Calu3 (cell line): Measurements from ENCODE around the gene TGFBR3. TPM values are rescaled to one million over a fixed set of nuclear protein-coding genes. Genes with fewer than 3 reads are reported as not detected.

Experiments used
- BruUV-seq: library from RNA; stranded (reverse); fragments of 400-500 nt; replicated peaks from 2 replicates; lab custom pipeline; 2021; lab: Mats Ljungman, UMichigan
- CTCF ChIA-PET: fragments of 300-600 bp; sonication (Branson Sonifier 250); formaldehyde crosslinking; loops from one replicate; lab custom pipeline; 2022; ENCODE audit warnings: antibody characterized with exemption; lab: Charles Lee
- DNase-seq: peaks from one replicate; pipeline ENCODE4 v3.0.0; 2022
- H3K27ac Mint-ChIP-seq: one replicate; pipeline ENCODE4 v1.8.0; 2022; ENCODE audit warnings: mixed read lengths; ENCODE audit not compliant: unreplicated experiment
- H3K27me3 Mint-ChIP-seq: one replicate; pipeline ENCODE4 v1.8.0; 2022; ENCODE audit warnings: mixed read lengths; ENCODE audit not compliant: unreplicated experiment
- H3K36me3 Mint-ChIP-seq: one replicate; pipeline ENCODE4 v1.8.0; 2022; ENCODE audit warnings: mild to moderate bottlenecking, moderate library complexity, mixed read lengths; ENCODE audit not compliant: insufficient read depth, unreplicated experiment
- H3K4me1 Mint-ChIP-seq: one replicate; pipeline ENCODE4 v1.8.0; 2022; ENCODE audit warnings: mild to moderate bottlenecking, low read depth, mixed read lengths; ENCODE audit not compliant: unreplicated experiment
- H3K4me3 Mint-ChIP-seq: one replicate; pipeline ENCODE4 v1.8.0; 2022; ENCODE audit warnings: mild to moderate bottlenecking, low read depth, moderate library complexity, mixed read lengths; ENCODE audit not compliant: unreplicated experiment
- H3K9me3 Mint-ChIP-seq: one replicate; pipeline ENCODE4 v1.8.0; 2022; ENCODE audit warnings: low read depth, mixed read lengths; ENCODE audit not compliant: unreplicated experiment
- intact Hi-C: fragments of 100-400 bp; cut with micrococcal nuclease; formaldehyde crosslinking; loops from one replicate; pipeline ENCODE4 v1.10.0; 2022; ENCODE audit not compliant: unreplicated experiment
- total RNA-seq: library from RNA; stranded (reverse); gene quantifications from 2 replicates; pipeline ENCODE4 v1.2.3, GENCODE V29; 2022
- TF ChIP-seq, protein P1 (sequence below): fragments of 200-600 bp; IDR thresholded peaks from one replicate; pipeline ENCODE4 v1.8.0; 2022; ENCODE audit warnings: antibody characterized with exemption; ENCODE audit not compliant: unreplicated experiment

TGFBR3 gene
- total RNA-seq, 1 experiment from 2014 or later: 10.8 TPM

DNA sequence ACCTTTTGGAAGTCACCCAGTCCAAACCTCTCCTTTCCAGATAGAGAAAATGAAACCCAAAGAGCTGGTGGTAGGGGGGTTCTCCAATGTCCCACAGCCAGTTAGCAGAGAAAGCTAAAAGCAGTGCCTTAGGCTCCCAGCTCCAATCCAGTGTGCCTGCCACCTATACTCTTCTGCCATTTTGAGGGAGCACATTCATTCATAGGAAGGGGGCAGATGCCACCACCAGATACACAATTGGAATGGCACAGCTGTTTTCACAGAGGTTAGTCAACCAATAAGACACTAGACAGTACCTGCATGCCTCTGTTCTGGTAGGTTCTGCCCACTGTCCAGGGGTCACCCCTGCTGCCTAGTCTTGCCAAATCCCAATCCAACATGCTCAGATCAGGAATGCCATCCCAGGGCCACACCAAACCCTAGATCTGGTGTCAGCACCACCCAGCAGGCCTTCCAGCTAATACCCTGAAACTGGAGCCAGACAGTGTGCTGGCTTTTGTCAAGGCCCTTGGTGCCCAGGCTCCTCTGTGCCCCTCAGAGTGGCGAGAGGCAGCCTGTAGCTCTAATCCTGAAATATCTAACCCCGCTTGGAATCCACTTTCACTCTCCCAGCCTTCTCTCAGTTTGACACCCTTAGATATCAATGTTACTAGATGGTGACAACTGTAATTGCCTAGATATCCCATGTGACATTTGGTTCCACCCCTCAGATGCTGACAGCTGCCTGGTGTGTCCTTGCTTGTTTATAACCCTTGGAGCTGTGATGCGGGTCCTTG is 178.6 kb downstream of the TGFBR3 start:
- CTCF ChIA-PET: no interaction called here
- H3K36me3 Mint-ChIP-seq: no peaks in the 10 kb centered on the region
- intact Hi-C loops: no loop called here

DNA sequence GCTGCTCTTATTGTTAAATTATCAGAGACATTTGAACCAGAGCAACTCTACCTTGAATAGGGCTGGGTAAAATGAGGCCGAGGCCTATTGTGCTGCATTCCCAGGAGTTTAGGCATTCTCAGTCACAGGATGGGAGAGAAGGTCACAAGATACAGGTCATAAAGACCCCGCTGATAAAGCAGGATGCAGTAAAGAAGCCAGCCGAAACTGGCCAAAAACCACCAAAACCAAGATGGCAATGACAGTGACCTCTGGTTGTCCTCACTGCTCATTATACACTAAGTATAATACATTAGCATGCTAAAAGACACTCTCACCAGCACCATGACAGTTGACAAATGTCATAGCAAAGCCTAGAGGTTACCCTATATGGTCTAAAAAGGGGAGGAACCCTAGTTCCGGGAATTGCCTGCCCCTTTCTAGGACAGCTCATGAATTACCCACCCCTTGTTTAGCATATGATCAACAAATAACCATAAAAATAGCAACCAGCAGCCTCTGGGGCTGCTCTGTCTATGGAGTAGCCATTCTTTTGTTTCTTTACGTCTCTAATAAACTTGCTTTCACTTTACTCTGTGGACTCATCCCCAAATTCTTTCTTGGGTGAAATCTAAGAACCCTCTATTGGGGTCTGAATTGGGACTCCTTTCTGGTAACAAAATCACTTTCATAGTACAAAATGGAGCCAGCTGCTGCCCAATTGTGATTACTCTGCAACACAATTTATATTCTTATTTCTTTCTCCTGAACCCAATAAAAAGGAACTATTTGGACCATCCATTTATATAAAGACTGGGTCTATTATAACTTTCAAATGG is 179.6 kb downstream of the TGFBR3 start:
- CTCF ChIA-PET: interaction anchor here (0.6 kb wide), 1 partner anchor 32 kb away, joined by 3 read pairs; no protein-coding TSS in a partner anchor
- no TSS peak for BruUV-seq
- H3K27me3 Mint-ChIP-seq: no peaks in the 10 kb centered on the region
- H3K4me1 Mint-ChIP-seq: no peaks in the 10 kb centered on the region
- H3K9me3 Mint-ChIP-seq: no peaks in the 10 kb centered on the region
- no peak for DNase-seq
- no peaks in the 10 kb centered on the region for H3K36me3 Mint-ChIP-seq
- intact Hi-C loops: no loop called here
- H3K27ac Mint-ChIP-seq: no peak overlapping the region
- H3K4me3 Mint-ChIP-seq: no peak overlapping the region
- TF ChIP-seq, protein P1, sequence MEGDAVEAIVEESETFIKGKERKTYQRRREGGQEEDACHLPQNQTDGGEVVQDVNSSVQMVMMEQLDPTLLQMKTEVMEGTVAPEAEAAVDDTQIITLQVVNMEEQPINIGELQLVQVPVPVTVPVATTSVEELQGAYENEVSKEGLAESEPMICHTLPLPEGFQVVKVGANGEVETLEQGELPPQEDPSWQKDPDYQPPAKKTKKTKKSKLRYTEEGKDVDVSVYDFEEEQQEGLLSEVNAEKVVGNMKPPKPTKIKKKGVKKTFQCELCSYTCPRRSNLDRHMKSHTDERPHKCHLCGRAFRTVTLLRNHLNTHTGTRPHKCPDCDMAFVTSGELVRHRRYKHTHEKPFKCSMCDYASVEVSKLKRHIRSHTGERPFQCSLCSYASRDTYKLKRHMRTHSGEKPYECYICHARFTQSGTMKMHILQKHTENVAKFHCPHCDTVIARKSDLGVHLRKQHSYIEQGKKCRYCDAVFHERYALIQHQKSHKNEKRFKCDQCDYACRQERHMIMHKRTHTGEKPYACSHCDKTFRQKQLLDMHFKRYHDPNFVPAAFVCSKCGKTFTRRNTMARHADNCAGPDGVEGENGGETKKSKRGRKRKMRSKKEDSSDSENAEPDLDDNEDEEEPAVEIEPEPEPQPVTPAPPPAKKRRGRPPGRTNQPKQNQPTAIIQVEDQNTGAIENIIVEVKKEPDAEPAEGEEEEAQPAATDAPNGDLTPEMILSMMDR: no peak

More for the DNA sequence above, 178.6 kb downstream of the TGFBR3 start:
- Mint-ChIP-seq H3K27ac (no peak overlapping the region), H3K9me3 (no peaks in the 10 kb centered on the region), H3K4me3 (no peak overlapping the region), H3K4me1 (no peaks in the 10 kb centered on the region), H3K27me3 (no peaks in the 10 kb centered on the region)
- no TSS peak for BruUV-seq
- TF ChIP-seq, protein P1: no peak
- no peak for DNase-seq

DNA sequence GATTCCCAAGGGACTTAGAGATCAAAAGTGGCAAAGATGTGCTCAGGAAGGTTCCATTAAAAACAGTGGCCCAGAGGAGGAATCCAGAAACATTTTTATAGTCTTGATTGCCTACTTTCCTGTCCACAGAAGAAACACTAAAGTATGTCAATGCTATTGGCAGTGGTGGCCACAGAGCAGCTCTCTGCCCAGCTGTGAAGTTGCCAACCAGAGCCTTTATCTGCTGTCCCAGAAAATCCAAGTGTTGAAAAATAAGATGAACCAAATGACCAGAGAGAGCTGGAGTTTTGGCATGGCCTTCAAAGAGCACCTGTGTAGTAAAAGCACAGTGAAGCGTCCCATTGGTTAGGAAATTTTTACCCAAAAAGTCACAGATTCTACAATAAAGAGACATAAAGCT is 181.2 kb downstream of the TGFBR3 start:
- intact Hi-C loops: no loop called here
- Mint-ChIP-seq H3K4me3 (no peak overlapping the region), H3K4me1 (no peaks in the 10 kb centered on the region), H3K27me3 (no peaks in the 10 kb centered on the region), H3K9me3 (no peaks in the 10 kb centered on the region), H3K27ac (no peak overlapping the region), H3K36me3 (no peaks in the 10 kb centered on the region)
- no peak for DNase-seq
- TF ChIP-seq, protein P1: no peak
- no TSS peak for BruUV-seq
- CTCF ChIA-PET: interaction anchor here (0.7 kb wide), 1 partner anchor 1155 kb away, joined by 4 read pairs; no protein-coding TSS in a partner anchor

DNA sequence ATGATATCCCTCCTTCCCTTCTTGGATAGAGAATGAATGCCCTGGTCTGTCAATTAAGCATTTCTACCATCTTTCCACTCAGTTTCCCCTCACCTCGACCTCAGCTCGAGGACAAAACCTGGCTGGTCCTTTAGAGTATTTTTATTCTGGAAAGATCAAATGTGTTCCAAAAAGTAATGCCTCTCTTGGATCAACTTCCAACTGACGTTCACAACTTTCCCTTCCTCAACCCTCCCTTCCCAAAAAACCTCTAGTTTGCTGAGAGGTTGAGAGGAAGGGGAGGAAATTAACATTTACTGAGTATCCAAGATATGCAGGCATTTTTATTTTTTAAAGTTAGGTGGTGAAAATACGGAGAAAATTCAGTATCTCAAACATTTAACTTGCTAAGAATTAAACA is 182.9 kb downstream of the TGFBR3 start:
- intact Hi-C loops: no loop called here
- Mint-ChIP-seq H3K36me3 (no peaks in the 10 kb centered on the region), H3K27me3 (no peaks in the 10 kb centered on the region), H3K4me3 (no peak overlapping the region), H3K9me3 (no peaks in the 10 kb centered on the region), H3K4me1 (no peaks in the 10 kb centered on the region), H3K27ac (no peak overlapping the region)
- TF ChIP-seq, protein P1: no peak
- BruUV-seq: no TSS peak
- CTCF ChIA-PET: no interaction called here
- no peak for DNase-seq
